ENCODE data around the gene CHML. TPM values are rescaled to one million over a fixed set of nuclear protein-coding genes. Genes with fewer than 3 reads are reported as not detected.

The CHML gene
- total and polyA plus RNA-seq, 7 donors, result 2.4 to 10.7 (median 5.0) TPM

DNA sequence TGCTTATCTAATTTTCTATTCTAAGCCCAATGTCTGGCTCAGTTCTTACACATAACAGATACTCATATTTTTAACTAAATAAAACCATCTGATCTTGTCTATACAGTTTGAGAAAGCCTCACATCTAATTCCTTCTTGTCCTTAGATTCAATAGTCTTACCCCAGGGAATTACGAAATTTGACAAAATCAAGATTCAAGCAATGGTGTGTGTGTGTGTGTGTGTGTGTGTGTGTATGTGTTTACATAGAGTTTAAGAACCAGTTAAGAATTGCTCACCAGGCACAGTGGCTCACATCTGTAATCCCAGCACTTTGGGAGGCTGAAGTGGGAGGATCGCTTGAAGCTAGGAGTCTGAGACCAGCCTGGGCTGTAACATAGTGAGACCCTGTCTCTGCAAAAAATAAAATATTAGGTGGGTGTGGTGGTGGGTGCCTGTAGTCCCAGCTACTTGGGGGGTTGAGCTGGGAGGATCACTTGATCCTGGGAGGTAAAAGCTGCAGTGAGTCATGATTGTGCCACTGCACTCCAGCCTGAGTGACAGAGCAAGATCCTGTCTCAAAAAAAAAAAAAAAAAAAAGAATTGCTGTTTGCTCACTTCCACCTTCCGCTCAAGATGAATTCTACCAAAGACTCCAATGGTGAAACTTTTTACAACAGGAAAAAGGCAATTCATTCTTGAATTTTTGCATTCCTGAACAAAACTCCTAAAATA is 18.1 kb upstream of the CHML start:
- Histone ChIP-seq H3K4me3 (no peak overlapping the region), H3K27ac (no peak overlapping the region), H3K36me3 (ENCODE audit: insufficient read depth in 1 of 2, low read depth in 1 of 2) (no peaks in the 10 kb centered on the region), H3K4me1 (no peaks in the 10 kb centered on the region), H3K27me3 (ENCODE audit: insufficient read depth in 3 of 3, low read length in 2 of 3) (peaks cover 0 to 7% (median 0%) of the 10 kb centered on the region in 3 donors), H3K9me3 (no peaks in the 10 kb centered on the region)
- 91 to 96% (median 94%) methylated on average over 3 of the region's 3 CpGs for WGBS, 3 donors
- DNase-seq (no peak), ATAC-seq (no peak)
- no peak for TF ChIP-seq CTCF (IDR thresholded peaks at IDR 0.05)
- intact Hi-C loops (cut with DNase I), result no loop called here

DNA sequence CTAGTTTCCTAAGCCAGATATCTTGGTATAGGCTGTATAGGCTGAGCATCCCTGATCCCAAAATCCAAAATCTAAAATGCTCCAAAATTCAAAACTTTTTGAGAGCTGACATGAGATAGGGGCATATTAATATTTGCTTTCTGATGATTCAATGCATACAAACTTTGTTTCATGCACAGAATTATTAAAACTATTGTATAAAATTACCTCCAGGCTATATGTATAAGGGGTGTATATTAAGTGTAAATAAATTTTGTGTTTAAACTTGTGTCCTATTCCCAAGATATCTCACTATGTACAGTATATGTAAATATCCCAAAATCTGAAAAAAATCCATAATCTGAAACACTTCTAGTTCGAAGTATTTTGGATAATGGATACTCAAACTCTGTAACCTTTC is 14.5 kb upstream of the CHML start:
- ATAC-seq, result no peak

DNA sequence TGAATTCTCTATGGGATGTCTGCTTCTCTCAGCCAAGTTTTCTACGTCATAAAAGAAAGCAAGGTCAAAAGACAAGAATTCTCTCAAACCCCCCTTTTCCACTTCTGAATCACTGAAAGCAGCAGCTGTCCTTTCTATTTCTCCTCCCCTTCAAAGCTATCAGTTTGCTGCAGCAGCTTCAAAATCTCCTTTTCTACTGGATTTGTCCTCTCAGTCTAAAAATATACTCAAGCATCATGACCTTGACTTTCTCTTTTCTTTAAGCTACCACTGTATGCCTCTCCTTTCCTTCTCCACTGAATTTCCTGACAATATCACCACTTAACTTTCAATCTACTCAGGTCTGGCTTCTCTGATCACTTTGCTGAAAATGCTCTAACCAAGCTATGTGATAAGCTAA is 13.8 kb upstream of the CHML start:
- intact Hi-C loops (cut with DNase I), result no loop called here
- DNase-seq (no peak), ATAC-seq (no peak)
- Histone ChIP-seq H3K27ac (no peak overlapping the region), H3K27me3 (ENCODE audit: insufficient read depth in 3 of 3, low read length in 2 of 3) (peaks cover 0 to 14% (median 0%) of the 10 kb centered on the region in 3 donors), H3K4me1 (no peaks in the 10 kb centered on the region), H3K9me3 (no peaks in the 10 kb centered on the region), H3K4me3 (no peak overlapping the region), H3K36me3 (ENCODE audit: insufficient read depth in 1 of 2, low read depth in 1 of 2) (no peaks in the 10 kb centered on the region)
- no peak for TF ChIP-seq CTCF (IDR thresholded peaks at IDR 0.05)
- WGBS, 3 donors, result 13 to 32% (median 21%) methylated on average over 1 of the region's 1 CpG

More for the DNA sequence above, 14.5 kb upstream of the CHML start:
- intact Hi-C loops (cut with DNase I), result no loop called here
- H3K27me3 ChIP-seq (ENCODE audit: insufficient read depth in 3 of 3, low read length in 2 of 3), result peaks cover 0 to 14% (median 0%) of the 10 kb centered on the region in 3 donors
- no peaks in the 10 kb centered on the region for H3K9me3 ChIP-seq
- H3K36me3 ChIP-seq (ENCODE audit: insufficient read depth in 1 of 2, low read depth in 1 of 2), result no peaks in the 10 kb centered on the region
- H3K4me1 ChIP-seq, result no peaks in the 10 kb centered on the region
- TF ChIP-seq CTCF (IDR thresholded peaks at IDR 0.05), result no peak
- no peak for DNase-seq
- no peak overlapping the region for H3K27ac ChIP-seq
- H3K4me3 ChIP-seq, result no peak overlapping the region
- 85 to 95% (median 85%) methylated on average over 1 of the region's 1 CpG for WGBS, 3 donors

GRCh38 chr1:241652012-241652411 is 11.8 kb upstream of the CHML start, which contains the start of gene WDR64:
Gene WDR64, plus strand, starts transcription at chr1:241652281. Its CDS starts 204 bp downstream, at chr1:241652485.
- 85 to 91% (median 91%) methylated on average over 4 of the region's 4 CpGs for WGBS, 3 donors
- Histone ChIP-seq H3K4me3 (no peak within 1 kb of the TSS), H3K27me3 (ENCODE audit: insufficient read depth in 3 of 3, low read length in 2 of 3) (peaks cover 0 to 12% (median 0%) of the 10 kb centered on the region in 3 donors), H3K4me1 (no peaks in the 10 kb centered on the region), H3K36me3 (ENCODE audit: insufficient read depth in 1 of 2, low read depth in 1 of 2) (no peaks in the 10 kb centered on the region), H3K9me3 (no peaks in the 10 kb centered on the region), H3K27ac (no peak within 1 kb of the TSS)
- intact Hi-C loops (cut with DNase I), result no loop called here
- ATAC-seq, result no peak
- no peak for DNase-seq
- no peak for TF ChIP-seq CTCF (IDR thresholded peaks at IDR 0.05)

Measured in psoas muscle (tissue), 8 donors.